ENCODE data around the gene ADAMTS12. TPM values are rescaled to one million over a fixed set of nuclear protein-coding genes. Genes with fewer than 3 reads are reported as not detected.

The ADAMTS12 gene
- total RNA-seq, 1 donor from 2014 or later, result 1.9 TPM

DNA sequence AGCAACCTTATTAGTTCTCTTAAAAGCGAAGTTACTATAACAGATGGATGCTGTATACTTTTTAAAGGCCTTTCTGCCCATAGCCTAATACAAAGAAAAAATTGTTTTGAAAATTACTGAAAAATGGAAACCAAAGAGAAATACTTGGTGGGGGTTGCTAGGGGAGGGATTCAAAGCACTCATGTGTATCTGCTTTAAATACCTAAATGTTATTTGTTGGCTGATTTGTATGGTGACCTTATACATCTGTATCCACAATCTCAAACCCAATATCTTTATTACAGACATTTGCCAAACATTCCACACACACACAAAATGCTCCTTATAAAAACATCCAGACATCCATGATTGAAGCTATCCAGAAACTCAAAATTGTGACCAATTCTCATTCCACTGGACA is 172.0 kb downstream of the ADAMTS12 start:
- DNase-seq (ENCODE audit: low spot score) (no peak), ATAC-seq (no peak)

DNA sequence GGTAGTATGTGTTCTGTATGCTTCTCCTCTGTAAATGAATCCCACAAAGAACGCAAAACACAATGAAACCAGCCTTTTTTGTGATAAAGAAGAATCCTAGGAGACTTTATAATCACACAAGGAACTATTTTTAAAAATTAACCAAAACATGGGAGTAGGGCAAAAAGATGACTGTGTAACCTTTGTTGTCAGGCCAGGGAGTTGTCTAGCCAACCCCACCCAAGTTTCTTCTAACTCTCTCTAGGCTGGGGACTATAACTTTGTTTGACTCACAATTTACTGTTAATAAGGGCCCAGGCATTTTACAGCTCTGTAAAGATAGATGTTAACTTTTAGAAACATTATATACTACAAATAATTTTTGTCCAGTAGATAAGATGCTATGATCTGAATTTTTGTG is 176.1 kb downstream of the ADAMTS12 start:
- ATAC-seq (no peak), DNase-seq (ENCODE audit: low spot score) (no peak)

DNA sequence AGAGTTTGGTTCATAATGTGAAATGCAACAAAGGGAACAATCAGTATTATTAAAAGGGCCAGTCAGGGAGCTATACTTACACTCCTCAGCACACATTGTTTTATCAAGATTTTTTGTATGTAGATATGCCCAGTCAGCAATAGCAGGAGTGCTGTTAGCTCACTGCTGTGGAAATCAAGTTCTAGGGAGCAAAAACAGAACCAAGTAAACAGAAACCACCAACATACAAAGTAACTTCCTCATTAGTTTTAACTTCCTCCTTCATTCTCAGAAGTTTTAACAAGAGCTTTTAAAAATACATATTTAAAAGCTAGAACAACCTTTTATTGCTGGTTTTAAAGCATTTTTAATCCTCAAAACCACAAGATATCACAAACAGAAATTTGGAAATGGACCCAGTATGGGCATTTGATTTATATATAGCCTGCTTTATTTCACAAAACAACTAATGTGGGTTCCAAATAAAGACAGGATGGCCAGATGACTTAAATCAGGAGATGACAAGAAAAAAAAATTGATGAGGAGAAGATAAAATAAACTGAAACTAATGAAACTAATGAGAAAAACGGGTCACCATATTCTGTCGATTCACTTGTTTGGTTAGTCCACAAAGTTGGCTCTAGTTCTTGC is 178.5 kb downstream of the ADAMTS12 start:
- peak; percentile 84 for ATAC-seq
- DNase-seq (ENCODE audit: low spot score), result no peak

DNA sequence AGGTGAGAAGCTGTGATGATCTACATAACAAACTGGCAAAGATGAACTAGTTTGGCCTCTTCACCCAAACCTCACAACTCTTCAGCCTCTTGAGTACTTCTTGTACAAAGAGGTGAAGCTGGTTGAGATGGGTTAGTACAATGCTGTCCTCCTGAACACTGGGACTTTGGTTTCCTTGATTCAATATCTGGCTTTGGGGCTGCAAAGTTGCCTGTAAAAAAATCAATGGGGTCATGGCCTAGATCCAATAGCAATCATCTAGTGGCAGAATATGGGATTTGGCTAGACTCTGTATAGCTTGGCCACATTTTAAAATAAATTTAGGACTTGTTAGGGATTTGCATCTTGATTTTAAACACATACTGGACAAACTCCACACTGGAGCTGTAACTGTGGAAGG is 179.1 kb downstream of the ADAMTS12 start:
- ATAC-seq (peak; percentile 81), DNase-seq (ENCODE audit: low spot score) (no peak)

DNA sequence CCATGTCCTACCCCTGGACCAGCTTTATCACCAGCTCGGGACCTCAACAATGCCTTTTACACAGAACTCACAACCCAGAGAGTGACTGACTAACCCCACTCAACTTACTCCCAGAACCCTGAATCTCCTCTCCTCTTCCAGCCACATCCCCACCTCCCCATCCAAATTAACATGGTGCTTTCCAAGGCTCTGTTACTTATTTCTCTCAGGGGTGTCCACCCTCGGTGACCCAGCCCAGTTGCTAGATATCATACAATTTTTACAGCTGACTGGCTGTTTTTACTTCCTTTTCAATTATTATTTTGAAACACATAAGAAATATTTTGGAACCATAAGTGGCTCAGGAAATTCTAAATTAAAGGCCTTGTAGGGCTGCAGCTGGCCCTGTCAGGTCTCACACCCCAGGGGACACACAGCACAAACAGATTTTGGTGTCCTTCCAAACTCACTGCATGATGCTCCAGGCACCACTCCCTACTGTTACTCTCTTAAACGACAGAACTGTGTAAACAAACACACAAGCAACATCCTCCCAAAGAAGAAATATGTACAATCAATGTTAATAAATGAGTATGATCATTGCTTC is 180.6 kb downstream of the ADAMTS12 start:
- ATAC-seq (no peak), DNase-seq (ENCODE audit: low spot score) (no peak)

DNA sequence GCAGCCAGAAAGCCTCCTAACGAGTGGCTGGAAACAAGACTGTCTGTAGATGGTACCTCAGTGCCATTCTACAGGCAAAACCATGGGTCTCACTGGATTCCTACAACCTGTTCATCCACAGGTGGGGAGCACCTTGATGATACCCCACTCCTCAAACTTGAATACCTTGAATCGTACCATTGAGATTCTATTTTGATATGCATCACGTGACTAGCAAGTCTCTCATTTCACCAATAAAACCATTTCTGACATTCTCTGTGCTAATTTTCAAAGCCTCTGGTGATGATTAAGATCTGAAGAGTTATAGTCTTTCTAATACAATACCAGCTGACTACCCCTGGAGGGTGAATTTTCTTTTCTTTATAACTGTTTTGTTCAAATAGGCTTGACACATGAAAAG is 188.9 kb downstream of the ADAMTS12 start:
- ATAC-seq, result no peak
- no peak for DNase-seq (ENCODE audit: low spot score)

DNA sequence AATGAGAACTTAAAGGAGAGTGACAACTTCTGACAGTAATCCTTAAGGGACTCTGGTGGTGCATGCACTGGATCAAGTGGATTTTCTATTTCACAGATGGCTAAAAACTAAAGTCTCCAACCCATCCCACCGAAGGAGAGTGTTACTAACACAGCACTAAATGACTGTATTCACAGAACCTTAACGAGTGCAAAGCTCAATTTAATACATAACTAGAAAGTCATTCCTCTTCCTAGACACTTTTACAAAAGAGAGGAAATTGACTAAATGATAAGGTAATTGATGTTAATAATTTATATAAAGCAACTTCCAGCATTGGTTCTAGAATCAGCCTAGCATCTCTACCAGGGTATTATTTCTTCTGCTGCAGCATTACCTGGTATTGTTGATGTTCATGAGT is 189.8 kb downstream of the ADAMTS12 start:
- DNase-seq (ENCODE audit: low spot score) (no peak), ATAC-seq (no peak)

DNA sequence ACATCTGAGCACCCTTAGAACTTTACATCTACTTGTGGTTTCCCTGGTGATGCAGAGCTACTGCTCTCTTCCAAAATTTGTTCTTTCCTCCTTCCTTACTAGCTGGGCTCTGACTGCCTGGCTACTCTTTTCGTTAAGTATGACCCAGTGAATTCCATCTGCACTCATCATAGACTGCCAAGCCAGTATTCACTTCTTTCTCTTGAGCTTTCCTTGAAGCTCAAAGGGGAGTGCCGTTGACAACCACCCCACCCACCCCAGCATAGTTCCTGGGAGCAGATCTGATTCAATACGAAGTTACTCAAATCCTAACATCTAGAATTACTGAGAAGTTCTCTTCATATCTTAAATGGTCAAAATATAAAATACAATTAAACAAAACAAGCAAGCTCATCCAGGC is 190.5 kb downstream of the ADAMTS12 start:
- ATAC-seq (no peak), DNase-seq (ENCODE audit: low spot score) (no peak)

DNA sequence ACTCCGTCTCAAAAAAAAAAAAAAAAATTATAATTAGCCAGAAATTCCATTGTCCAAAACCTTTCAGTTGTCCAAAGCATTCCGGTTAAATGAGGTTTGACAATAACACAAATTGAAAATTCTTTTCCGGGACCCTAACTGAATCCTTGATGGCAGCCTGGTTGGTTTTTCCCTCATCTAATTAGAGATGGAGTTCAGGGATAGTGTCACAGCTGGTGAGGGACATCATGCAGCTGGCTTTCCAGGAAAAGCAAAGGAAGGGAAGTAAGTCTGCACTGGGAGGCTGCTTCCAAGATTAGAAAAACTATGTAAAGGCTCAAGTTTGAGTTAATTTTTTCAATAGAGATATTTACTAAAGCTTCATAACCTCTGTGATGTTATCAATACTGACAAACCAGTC is 195.4 kb downstream of the ADAMTS12 start:
- ATAC-seq (no peak), DNase-seq (ENCODE audit: low spot score) (no peak)

DNA sequence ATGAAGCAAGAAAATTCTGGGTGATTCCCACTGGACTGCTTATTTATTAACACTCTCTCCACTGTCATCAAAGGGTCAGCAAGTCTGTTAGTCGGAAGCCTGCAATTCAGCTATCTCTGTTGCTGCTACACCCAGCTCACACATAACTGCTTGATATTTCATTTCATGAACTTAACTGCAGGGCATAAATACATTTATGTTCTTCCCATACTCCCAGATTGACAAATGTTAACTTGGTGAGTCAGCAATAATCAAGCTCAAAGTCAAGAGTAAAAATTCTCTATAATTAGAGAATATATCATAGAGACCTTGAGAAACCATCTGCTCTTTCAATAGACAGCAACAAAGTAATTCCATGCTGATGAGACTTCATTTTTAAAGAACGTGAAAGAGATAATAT is 198.8 kb downstream of the ADAMTS12 start:
- ATAC-seq, result no peak
- no peak for DNase-seq (ENCODE audit: low spot score)

DNA sequence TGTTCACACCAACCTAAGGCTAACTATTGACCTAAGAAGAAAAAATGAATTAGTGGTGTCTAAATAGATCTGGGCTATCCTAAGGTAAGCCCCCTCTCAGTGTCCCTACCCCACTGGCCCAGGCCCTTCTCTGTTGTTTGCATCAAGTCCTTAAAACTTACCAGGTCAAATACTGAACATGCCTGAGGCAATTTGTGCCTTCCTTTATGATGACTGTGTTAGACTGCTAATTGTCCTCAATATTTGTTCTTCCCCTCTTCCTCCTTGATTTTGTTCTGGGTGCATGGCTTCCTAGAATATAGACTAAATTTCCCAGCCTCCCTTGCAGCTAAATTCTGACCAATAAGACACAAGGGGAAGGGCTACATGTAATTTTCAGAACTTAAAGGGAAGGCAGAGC is 199.9 kb downstream of the ADAMTS12 start:
- ATAC-seq (no peak), DNase-seq (ENCODE audit: low spot score) (no peak)

DNA sequence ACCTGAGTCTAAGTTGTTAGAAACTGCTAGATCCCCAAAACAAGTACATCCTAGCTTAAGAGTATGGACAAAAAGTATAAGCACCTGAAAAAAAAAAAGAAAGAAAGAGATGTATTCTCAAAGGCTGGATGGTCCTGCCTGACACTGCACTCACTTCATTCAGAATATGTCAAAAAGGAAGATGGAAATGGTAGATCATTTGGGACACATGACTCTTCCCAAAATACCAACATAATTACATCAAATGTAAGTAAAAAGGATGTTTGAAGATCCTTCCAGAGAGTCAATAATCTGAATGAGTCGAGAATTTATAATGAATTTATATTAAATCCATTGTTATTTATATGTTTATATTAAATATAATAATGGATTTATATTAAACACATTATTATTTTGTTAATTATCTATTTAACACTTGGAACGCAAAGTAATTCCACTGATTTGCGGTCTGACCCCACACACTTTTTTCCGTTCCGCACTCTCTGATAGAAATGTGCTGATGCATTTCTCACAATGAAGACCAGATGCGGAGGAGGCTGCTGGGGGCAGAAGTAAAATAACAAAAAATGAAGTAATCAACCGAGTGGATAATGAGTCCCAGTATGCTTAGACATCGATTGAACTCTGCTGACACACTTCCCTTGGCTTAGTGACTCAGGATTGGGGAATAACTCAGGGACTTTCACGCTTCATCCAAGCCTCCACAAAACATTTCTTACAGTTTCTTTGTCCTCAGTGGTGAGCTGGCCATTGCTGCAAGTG is 201.2 kb downstream of the ADAMTS12 start:
- ATAC-seq, result no peak
- no peak for DNase-seq (ENCODE audit: low spot score)

DNA sequence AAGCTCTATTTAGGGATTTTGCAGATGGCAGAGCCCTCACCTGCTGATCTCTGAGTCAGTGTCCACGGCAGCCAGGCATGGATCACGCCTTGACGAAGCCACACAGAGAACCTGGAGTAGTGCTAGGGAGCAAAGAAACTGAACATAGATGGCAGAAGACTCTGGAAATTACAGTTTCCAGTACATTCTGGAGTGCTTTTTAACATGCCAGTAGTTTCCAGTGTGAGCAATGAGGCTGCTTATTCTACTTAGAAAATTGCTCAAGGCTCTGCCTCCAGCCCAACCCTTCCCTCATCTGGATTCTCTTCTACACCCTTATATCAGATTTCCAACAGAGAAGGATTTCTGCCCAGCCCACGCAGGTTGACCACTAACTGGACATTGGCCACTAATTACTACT is 203.3 kb downstream of the ADAMTS12 start:
- no peak for DNase-seq (ENCODE audit: low spot score)
- no peak for ATAC-seq

DNA sequence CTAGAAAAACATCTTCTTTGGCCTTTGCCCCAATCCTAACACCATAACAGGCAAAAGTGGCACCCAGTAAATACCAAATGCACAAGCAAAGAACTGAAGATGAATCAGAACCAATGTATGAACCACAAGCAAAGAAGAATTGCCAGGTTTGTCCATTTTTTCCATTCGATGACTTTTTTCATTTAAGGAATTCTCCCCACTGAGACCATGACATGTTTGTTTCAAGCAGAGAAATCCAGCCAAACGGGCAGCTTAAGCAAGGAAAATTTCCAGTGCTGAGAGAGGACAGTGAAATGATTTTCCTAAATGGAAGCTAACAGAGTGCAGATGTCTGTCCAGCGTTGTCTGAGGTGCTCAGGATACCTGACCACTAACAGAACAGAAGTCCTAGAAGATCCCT is 203.7 kb downstream of the ADAMTS12 start:
- DNase-seq (ENCODE audit: low spot score) (no peak), ATAC-seq (no peak)

DNA sequence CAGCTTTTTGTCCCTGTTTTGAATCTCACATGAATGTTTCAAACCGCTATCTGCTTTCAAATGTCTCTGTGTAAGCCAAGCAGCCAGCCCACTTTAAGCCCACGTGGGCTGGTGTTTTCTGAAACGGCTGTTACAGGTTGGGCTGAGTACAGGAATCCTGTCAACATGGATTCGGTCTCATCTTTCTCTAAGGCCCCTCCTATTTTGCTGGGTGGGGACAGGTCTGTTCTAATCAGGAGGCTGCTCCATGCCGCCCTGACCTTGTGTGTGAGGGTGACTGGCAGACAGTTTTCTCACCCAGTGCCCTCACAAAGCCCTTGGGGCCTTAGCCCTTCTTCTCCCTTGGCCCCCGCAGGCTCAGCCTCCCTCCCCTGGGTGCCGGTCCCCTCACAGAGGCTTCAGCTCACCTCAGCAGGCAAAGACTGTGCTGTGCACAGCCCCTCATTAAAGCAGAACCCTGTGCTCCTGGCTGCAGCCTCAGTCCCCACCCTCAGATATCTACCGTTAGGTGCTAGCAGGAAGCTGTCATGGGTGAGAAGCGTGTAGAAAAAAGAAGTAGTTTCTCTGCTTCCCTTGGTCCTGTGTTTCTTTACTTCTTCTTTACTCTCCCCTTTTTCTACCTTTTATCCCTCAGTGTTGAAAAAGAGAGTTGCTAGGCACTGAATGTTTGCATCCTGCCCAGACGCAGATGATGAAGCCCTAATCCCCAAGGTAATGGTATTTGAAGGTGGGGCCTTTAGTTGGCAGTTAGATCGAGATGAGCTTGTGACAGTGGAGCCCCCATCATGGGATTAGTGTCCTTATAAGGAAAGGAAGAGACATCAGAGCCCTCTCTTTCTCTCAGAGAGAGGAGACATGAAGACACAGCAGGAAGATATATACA is 205.7 kb downstream of the ADAMTS12 start:
- ATAC-seq, result no peak
- DNase-seq (ENCODE audit: low spot score), result no peak

DNA sequence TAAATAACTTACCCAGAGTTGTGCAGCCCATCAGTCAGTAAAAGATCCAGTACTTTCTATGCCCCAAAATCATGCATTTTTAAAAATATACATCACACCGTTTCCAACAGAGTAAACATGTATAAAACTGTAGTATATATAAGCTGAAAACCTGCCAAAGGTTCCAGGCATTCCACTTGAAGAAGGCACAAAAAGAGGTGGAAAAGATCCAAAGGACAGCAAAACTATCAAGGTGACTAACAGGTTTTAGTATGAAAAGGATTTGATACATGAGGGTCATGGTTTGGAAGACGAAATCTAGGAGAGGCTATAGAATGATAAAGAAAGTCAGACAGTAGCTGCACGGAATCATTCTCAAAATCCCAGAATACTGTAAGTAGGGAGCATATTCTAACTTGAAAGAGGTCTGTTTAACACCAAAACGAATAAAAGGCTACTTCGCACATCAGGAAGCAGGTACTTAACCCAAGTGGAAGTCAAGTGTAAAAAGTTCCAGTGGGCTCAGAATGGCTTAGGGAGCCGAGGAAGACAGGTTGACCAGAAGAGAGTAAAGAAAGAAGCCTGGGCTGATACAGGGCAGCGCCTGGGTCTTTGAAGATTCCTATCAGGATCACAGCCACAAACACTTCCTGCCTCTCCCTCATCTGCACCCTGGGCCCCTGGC is 207.2 kb downstream of the ADAMTS12 start:
- no peak for DNase-seq (ENCODE audit: low spot score)
- ATAC-seq, result no peak

DNA sequence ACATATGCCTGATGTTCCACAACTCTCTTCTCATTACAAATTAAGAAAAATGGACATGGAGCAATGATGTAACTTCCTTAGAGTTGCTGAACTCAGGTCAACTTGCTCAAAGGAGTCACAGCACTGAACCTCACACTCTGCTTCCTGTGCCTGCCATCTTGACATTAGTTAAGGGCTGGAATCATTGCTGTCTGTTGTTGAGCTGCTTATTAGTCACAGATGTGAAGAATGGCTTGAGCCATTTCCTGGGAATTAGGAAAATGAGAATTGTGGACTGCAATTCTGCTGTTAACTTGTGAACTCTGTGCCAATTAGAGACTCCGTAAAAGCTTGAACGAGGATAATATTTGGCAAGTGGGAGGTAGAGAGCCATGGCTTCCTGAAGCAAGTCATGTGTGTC is 212.0 kb downstream of the ADAMTS12 start:
- no peak for DNase-seq (ENCODE audit: low spot score)
- ATAC-seq, result no peak

DNA sequence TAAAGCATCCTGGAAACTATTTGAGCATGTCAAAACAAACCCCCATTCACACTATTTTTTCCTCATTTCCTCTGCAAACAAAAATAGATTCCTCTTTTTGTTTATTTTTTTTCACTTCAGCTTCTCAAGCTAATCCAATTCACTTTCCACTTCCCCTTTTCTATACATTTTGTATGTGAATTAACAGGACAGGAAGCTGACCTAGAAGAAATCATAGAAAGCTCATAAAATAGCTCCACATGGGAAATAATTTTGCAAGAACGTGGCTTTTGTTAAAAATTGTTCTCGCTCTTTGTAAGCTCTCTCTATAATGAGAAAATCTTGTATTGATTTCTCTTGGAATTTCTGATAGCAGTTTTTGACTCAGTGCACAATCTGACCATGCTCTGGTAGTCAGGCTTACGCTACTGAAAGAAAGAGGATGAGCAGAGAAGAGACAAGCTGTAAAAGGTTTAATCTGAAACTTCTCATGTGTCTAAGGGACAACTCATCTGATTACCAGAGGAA is 215.8 kb downstream of the ADAMTS12 start:
- ATAC-seq (no peak), DNase-seq (ENCODE audit: low spot score) (no peak)

DNA sequence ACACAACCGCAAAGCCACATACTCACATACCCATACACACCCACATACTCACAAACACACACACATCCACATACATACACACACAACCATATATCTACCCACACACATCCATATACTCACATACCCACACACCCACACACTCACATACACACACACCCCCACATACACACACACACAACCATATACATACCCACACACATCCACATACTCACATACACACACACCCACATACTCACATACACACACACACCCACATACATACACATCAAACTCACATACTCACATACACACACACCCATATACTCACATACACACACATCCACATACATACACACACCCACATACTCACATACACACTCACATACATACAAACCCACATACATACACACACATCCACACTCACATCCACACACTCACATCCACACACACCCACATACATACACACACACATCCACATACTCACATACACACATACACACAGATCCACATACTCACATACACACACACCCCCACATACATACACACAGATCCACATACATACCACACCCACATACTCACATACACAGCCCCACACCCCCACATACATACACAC is 220.0 kb downstream of the ADAMTS12 start:
- no peak for DNase-seq (ENCODE audit: low spot score)
- ATAC-seq, result no peak

DNA sequence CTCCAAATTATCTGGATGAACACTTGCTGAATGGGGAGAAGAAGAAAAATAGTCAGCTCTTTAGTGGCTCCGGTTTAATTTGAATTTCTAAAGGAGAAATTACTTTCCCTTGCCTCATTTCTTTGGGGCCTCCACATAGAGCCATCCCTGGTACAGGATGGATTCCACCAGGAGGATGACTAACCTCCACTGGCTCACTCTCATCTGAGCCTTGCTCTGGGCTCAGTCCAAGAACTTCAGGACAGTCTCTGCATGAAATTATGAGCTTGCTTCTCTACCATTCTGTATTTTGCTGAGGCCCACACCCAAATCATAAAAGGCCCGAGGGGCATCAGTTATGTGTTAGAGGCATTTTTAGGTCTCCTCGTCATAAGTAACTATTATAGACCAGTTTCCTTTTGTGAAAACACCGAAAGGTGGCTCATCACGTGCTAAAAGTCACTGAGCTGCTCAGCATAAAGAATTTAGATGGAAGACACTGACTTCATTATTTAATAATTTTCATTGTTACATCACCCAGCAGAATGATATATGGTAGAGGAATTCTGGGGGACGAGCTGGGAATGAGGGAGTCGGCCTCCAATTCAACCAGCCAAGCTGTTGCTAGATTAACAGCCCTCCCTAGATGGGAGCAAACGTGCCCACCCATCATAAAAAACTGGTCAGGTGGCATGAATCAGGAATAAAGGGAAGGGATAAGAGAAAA is 228.9 kb downstream of the ADAMTS12 start:
- DNase-seq (ENCODE audit: low spot score) (no peak), ATAC-seq (no peak)
